ENCODE data around the gene NSUN5. TPM values are rescaled to one million over a fixed set of nuclear protein-coding genes. Genes with fewer than 3 reads are reported as not detected.

The NSUN5 gene
- total and polyA plus RNA-seq, 9 of the 15 experiments (the other 6 are each of a cell fraction or from before 2014, with no cell fraction given) = 4.7 to 115 (median 43.0) TPM

GRCh38 chr7:73308665-73309214, at the start of gene NSUN5 (continued):
- TF ChIP-seq E2F6 (IDR thresholded peaks at IDR 0.05; ENCODE audit: borderline replicate concordance in 1 of 2, extremely low read depth in 1 of 2, insufficient read depth in 1 of 2, insufficient read length in 1 of 2, low read depth in 1 of 2, low read length in 1 of 2, poor library complexity in 1 of 2, severe bottlenecking in 1 of 2) = peak; percentile 99
- TF ChIP-seq NKRF (IDR thresholded peaks at IDR 0.05; ENCODE audit: borderline replicate concordance) = peak; percentile 86
- no peak for TF ChIP-seq ZNF408 (CRISPR knock-in tag; IDR thresholded peaks at IDR 0.05; ENCODE audit: low read depth)
- no peak for TF ChIP-seq CTCFL (IDR thresholded peaks at IDR 0.05; ENCODE audit: borderline replicate concordance, insufficient read depth, low read depth, low read length, poor library complexity, severe bottlenecking)
- TF ChIP-seq MYBL2 (IDR thresholded peaks at IDR 0.05; ENCODE audit: low read depth) = no peak
- TF ChIP-seq MYBL2 (CRISPR knock-in tag; IDR thresholded peaks at IDR 0.05; ENCODE audit: borderline replicate concordance) = no peak
- 0 out of 2 replicates have a peak, but pooled peaks have one; percentile 77 for TF ChIP-seq ATF6 (CRISPR knock-in tag; IDR thresholded peaks at IDR 0.05)
- TF ChIP-seq SRF (CRISPR knock-in tag; IDR thresholded peaks at IDR 0.05) = peak in 1 of 2 experiments; percentile 79; a peak in 2 of 4 replicates
- peak; percentile 76; the same call in 1 of the 2 replicates for TF ChIP-seq ELF4 (CRISPR knock-in tag; IDR thresholded peaks at IDR 0.05)
- TF ChIP-seq ZNF584 (CRISPR knock-in tag; IDR thresholded peaks at IDR 0.05; ENCODE audit: low read depth) = 0 out of 2 replicates have a peak, but pooled peaks have one; percentile 56
- peak; percentile 83; the same call in 1 of the 2 replicates for TF ChIP-seq JUN (IDR thresholded peaks at IDR 0.05; ENCODE audit: borderline replicate concordance, low read depth, low read length)
- TF ChIP-seq JUN (CRISPR knock-in tag; IDR thresholded peaks at IDR 0.05; ENCODE audit: borderline replicate concordance) = no peak

Measured in K562 (cell line).